Stimulated activated naive B cell treated with anti-CD40 and anti-IgM and Interleukin-4, amounts not matched to agents 10 μg/mL and 1 μg/mL and 100 μg/mL, for 72 hours (primary cell): Measurements from ENCODE around the gene TRIM41.
A peak's percentile ranks its signal among the peaks of the same experiment; 100 is the strongest.

Experiments used
- ATAC-seq, 2 donors: fragments of 150-1000 bp; cut with Tn5 transposase; replicated peaks; 2 replicates each; pipeline ENCODE4 v1.10.0; 2021; ENCODE audit warnings: moderate library complexity in 1 of 2
- DNase-seq: peaks from one replicate; pipeline ENCODE4 v3.0.0; 2021
- H3K27ac Mint-ChIP-seq: one replicate; pipeline ENCODE4 v1.8.0; 2022; ENCODE audit warnings: mild to moderate bottlenecking, mixed read lengths
- H3K27me3 Mint-ChIP-seq, 2 donors: one replicate each; pipeline ENCODE4 v1.8.0; 2022; ENCODE audit warnings: mixed read lengths in 2 of 2
- H3K36me3 Mint-ChIP-seq, 2 donors: one replicate each; pipeline ENCODE4 v1.8.0; 2022; ENCODE audit warnings: mixed read lengths in 2 of 2, mild to moderate bottlenecking in 1 of 2
- H3K4me1 Mint-ChIP-seq, 2 donors: one replicate each; pipeline ENCODE4 v1.8.0; 2022; ENCODE audit warnings: mixed read lengths in 2 of 2, mild to moderate bottlenecking in 1 of 2
- H3K4me3 Mint-ChIP-seq, 2 donors: one replicate each; pipeline ENCODE4 v1.8.0; 2022; ENCODE audit warnings: mild to moderate bottlenecking in 2 of 2, mixed read lengths in 2 of 2, moderate library complexity in 1 of 2
- H3K9me3 Mint-ChIP-seq, 2 donors: one replicate each; pipeline ENCODE4 v1.8.0; 2022; ENCODE audit warnings: mixed read lengths in 2 of 2, mild to moderate bottlenecking in 1 of 2

The TRIM41 gene

GRCh38 chr5:181222630-181223057, 437 bp upstream of the TRIM41 start:
- H3K9me3 Mint-ChIP-seq: peaks cover 6% of the 10 kb centered on the region in 2 donors
- peak; percentile 6 to 9 for ATAC-seq
- peak overlapping the region; percentile 86 to 96 for H3K4me3 Mint-ChIP-seq
- H3K4me1 Mint-ChIP-seq: peaks cover 47 to 49% of the 10 kb centered on the region in 2 donors
- H3K36me3 Mint-ChIP-seq: peaks cover 14 to 36% of the 10 kb centered on the region in 2 donors
- H3K27me3 Mint-ChIP-seq: peaks cover 8 to 10% of the 10 kb centered on the region in 2 donors
- H3K27ac Mint-ChIP-seq: peak overlapping the region; percentile 100
- DNase-seq: no peak

GRCh38 chr5:181223729-181224389, 778 bp downstream of the TRIM41 start:
- Mint-ChIP-seq H3K9me3 (peaks cover 6% of the 10 kb centered on the region in 2 donors), H3K4me3 (peak overlapping the region; percentile 86 to 96), H3K27ac (peak overlapping the region; percentile 100), H3K4me1 (peaks cover 38 to 46% of the 10 kb centered on the region in 2 donors), H3K36me3 (peaks cover 14 to 31% of the 10 kb centered on the region in 2 donors), H3K27me3 (peaks cover 7 to 8% of the 10 kb centered on the region in 2 donors)
- peak; percentile 12 to 13 for ATAC-seq
- DNase-seq: peak; percentile 46

DNA sequence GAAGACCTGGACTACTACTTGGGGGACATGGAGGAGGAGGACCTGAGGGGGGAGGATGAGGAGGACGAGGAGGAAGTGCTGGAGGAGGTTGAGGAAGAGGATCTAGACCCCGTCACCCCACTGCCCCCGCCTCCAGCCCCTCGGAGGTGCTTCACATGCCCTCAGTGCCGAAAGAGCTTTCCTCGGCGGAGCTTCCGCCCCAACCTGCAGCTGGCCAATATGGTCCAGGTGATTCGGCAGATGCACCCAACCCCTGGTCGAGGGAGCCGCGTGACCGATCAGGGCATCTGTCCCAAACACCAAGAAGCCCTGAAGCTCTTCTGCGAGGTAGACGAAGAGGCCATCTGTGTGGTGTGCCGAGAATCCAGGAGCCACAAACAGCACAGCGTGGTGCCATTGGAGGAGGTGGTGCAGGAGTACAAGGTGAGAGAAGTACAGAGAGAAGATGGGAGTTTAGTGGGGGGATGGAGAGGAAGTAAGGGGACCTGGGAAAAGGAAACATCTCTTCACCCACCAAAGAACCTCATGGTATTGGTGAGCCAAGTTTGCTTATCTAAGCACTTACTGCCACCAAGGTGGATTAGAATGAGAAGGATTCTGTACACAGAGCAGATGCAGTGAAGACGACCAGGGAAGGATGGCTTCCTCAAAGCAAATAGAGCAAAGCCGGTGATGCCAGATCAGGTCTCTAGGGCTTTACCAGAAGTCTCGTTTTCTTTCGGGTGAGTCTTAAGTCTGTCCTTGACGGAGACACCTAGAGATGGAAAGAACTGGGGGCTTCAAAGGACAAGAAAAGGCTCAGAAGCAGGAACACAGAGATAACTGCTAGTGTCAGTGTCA, 1.5 kb downstream of the TRIM41 start:
- Mint-ChIP-seq H3K4me1 (peaks cover 40 to 43% of the 10 kb centered on the region in 2 donors), H3K36me3 (peaks cover 18 to 35% of the 10 kb centered on the region in 2 donors), H3K9me3 (peaks cover 6% of the 10 kb centered on the region in 2 donors), H3K27me3 (peaks cover 7 to 8% of the 10 kb centered on the region in 2 donors), H3K4me3 (peak overlapping the region; percentile 86 to 96), H3K27ac (peak overlapping the region; percentile 100)
- DNase-seq (no peak), ATAC-seq (no peak)

GRCh38 chr5:181229996-181230395, 6.9 kb downstream of the TRIM41 start:
- H3K4me3 Mint-ChIP-seq: no peak overlapping the region
- H3K4me1 Mint-ChIP-seq: peaks cover 10 to 26% of the 10 kb centered on the region in 2 donors
- no peak for ATAC-seq
- no peak for DNase-seq
- no peaks in the 10 kb centered on the region for H3K27me3 Mint-ChIP-seq
- no peaks in the 10 kb centered on the region for H3K9me3 Mint-ChIP-seq
- peaks cover 28 to 38% of the 10 kb centered on the region in 2 donors for H3K36me3 Mint-ChIP-seq
- no peak overlapping the region for H3K27ac Mint-ChIP-seq

GRCh38 chr5:181230551-181230950, 7.5 kb downstream of the TRIM41 start:
- peaks cover 9 to 30% of the 10 kb centered on the region in 2 donors for H3K4me1 Mint-ChIP-seq
- DNase-seq (no peak), ATAC-seq (no peak)
- H3K27me3 Mint-ChIP-seq: no peaks in the 10 kb centered on the region
- H3K36me3 Mint-ChIP-seq: peaks cover 29 to 43% of the 10 kb centered on the region in 2 donors
- no peak overlapping the region for H3K27ac Mint-ChIP-seq
- no peaks in the 10 kb centered on the region for H3K9me3 Mint-ChIP-seq
- H3K4me3 Mint-ChIP-seq: no peak overlapping the region

DNA sequence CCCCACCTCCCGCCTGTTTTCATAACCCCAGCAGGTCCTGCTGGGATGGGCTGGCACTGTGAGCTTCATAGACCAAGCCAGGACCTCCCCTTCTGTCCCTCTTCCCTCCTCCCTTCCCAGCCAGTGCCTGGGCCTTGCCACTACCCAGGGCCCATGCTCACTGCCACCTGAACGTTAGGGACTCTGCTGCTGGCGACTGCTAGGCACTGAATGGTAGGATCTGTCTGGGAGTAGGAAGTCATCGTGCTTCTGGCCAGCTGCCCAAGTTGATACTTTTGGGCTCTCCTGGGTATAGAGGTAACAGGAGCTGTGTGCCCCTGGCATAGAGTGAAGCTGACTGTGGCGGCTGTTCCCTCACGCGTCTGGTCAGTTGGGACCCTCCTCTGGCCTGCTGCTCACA, 8.4 kb downstream of the TRIM41 start:
- DNase-seq (no peak), ATAC-seq (no peak)
- H3K9me3 Mint-ChIP-seq: no peaks in the 10 kb centered on the region
- H3K27ac Mint-ChIP-seq: no peak overlapping the region
- H3K36me3 Mint-ChIP-seq: peaks cover 35 to 46% of the 10 kb centered on the region in 2 donors
- no peaks in the 10 kb centered on the region for H3K27me3 Mint-ChIP-seq
- peaks cover 7 to 27% of the 10 kb centered on the region in 2 donors for H3K4me1 Mint-ChIP-seq
- H3K4me3 Mint-ChIP-seq: no peak overlapping the region

- Mint-ChIP-seq H3K9me3 (no peaks in the 10 kb centered on the region), H3K4me1 (peaks cover 7 to 30% of the 10 kb centered on the region in 2 donors), H3K27ac (no peak overlapping the region), H3K4me3 (no peak overlapping the region), H3K36me3 (peaks cover 40 to 56% of the 10 kb centered on the region in 2 donors), H3K27me3 (no peaks in the 10 kb centered on the region)
- DNase-seq (no peak), ATAC-seq (no peak)
These were observed 9.5 kb downstream of the TRIM41 start for GRCh38 chr5:181232593-181232992.

DNA sequence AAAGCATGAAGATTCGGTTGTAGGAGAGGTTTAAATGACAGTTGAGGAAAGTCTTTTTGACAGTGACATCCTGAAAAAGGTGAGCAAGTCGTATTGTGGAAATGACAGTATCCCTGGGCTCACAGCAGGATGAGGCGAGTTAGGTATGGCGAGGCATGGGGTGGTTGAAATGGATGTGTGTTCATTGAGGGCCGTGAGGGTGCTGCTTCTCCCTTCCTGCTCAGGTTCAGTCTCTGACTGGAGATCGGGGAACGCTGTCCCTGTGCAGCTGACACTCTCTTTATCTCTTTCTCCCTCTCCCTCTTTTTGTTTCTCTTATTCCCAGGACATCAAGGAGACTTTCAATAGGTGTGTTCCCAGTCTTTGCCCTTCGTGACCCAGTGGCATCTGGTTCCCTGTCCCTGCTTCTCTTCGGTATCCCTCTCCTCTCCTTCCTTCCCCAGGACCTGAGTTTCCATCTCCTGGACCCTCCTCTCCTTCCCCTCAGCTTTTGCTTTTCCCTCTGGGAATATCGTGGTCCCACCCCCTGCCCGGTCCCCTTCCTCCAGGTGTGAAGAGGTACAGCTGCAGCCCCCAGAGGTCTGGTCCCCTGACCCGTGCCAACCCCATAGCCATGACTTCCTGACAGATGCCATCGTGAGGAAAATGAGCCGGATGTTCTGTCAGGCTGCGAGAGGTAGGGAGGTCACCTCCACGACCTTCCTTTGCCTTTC, 10.2 kb downstream of the TRIM41 start:
- Mint-ChIP-seq H3K4me1 (peaks cover 11 to 36% of the 10 kb centered on the region in 2 donors), H3K9me3 (no peaks in the 10 kb centered on the region), H3K27me3 (no peaks in the 10 kb centered on the region), H3K27ac (peak overlapping the region; percentile 79), H3K36me3 (peaks cover 45 to 63% of the 10 kb centered on the region in 2 donors), H3K4me3 (no peak overlapping the region)
- DNase-seq: no peak
- ATAC-seq: no peak

- peaks cover 14 to 43% of the 10 kb centered on the region in 2 donors for H3K4me1 Mint-ChIP-seq
- no peaks in the 10 kb centered on the region for H3K27me3 Mint-ChIP-seq
- DNase-seq (no peak), ATAC-seq (peak; percentile 27 to 28)
- peaks cover 50 to 70% of the 10 kb centered on the region in 2 donors for H3K36me3 Mint-ChIP-seq
- H3K27ac Mint-ChIP-seq: peak overlapping the region; percentile 60
- no peaks in the 10 kb centered on the region for H3K9me3 Mint-ChIP-seq
- peak overlapping the region in 1 of 2 donors; percentile 32 for H3K4me3 Mint-ChIP-seq
These were observed 10.8 kb downstream of the TRIM41 start for GRCh38 chr5:181233801-181234454.

GRCh38 chr5:181234455-181235306, 11.6 kb downstream of the TRIM41 start:
- DNase-seq (no peak), ATAC-seq (peak; percentile 9 to 26)
- Mint-ChIP-seq H3K4me1 (peaks cover 14 to 47% of the 10 kb centered on the region in 2 donors), H3K27me3 (no peaks in the 10 kb centered on the region), H3K27ac (peak overlapping the region; percentile 89), H3K9me3 (no peaks in the 10 kb centered on the region), H3K4me3 (peak overlapping the region in 1 of 2 donors; percentile 13), H3K36me3 (peaks cover 51 to 71% of the 10 kb centered on the region in 2 donors)

DNA sequence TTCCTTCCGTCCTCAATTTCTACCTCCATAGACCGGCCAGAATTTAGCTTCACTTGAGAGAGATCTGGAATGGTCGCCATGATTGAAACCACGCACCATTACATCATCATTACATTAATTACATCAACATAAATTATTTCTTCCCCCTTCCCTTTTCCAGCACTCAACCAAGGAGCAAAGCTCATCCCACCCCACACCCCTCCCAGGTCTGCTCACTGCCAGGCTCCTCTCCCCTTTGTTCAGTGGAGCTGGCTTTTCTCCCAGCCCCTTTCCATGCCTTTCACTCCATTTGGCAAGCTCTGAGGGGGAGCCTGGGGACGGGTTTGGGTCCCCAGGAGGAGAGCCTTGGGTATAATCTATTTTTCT, 12.2 kb downstream of the TRIM41 start:
- Mint-ChIP-seq H3K27ac (peak overlapping the region; percentile 89), H3K4me1 (peaks cover 12 to 43% of the 10 kb centered on the region in 2 donors), H3K27me3 (no peaks in the 10 kb centered on the region), H3K4me3 (no peak overlapping the region), H3K9me3 (no peaks in the 10 kb centered on the region), H3K36me3 (peaks cover 48 to 69% of the 10 kb centered on the region in 2 donors)
- DNase-seq (no peak), ATAC-seq (peak in 1 of 2 donors; percentile 10)

DNA sequence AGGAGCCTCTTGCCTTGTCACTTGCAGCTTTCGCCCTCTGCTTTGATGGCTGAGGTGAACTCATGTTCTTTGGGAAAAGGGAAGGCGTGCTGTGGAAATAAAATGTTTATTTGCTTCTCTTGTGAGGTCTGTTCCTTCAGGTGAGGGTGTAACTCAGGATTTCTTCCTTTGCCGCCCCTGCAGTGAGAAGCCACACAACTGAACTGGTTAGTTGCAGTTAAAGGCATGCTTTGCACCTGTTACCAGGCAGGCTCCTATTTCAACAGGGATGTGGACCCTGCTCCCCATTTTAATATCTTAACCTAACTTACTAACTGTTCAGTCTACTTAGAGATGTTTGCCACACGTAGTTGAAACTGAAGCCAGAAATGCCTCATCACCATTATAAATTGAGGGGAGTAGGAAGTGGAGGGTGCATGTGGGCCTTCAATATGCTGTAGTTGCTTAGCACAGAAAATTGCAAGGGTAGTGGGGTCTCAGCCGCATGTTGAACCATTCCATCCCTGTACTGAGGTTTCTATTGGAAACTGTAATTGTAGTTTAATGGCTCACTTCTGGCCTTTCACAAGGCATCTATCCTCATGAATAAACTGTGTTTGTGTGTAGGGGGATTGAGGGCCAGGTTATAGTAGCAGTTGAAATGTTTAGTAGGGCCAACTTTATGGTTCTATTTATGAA, 12.7 kb downstream of the TRIM41 start:
- no peaks in the 10 kb centered on the region for H3K27me3 Mint-ChIP-seq
- H3K9me3 Mint-ChIP-seq: no peaks in the 10 kb centered on the region
- peaks cover 12 to 41% of the 10 kb centered on the region in 2 donors for H3K4me1 Mint-ChIP-seq
- no peak overlapping the region for H3K4me3 Mint-ChIP-seq
- DNase-seq (no peak), ATAC-seq (no peak)
- H3K36me3 Mint-ChIP-seq: peaks cover 45 to 71% of the 10 kb centered on the region in 2 donors
- H3K27ac Mint-ChIP-seq: peak overlapping the region; percentile 89
